ENCODE measurements around the gene BAAT.

- TF ChIP-seq CTCF (IDR thresholded peaks at IDR 0.05) (no peak), POLR2A (IDR thresholded peaks at IDR 0.05) (no peak)
Measured at GRCh38 chr9:101417977-101418376, 33.2 kb upstream of the BAAT start.
